Measurements from ENCODE around the gene SORL1.

- no peak for TF ChIP-seq EZH2phosphoT487 (IDR thresholded peaks at IDR 0.05; ENCODE audit: insufficient read depth, low read depth)
- TF ChIP-seq EZH2 (IDR thresholded peaks at IDR 0.05; ENCODE audit: insufficient read depth, poor library complexity, severe bottlenecking) = no peak
Measured at GRCh38 chr11:121450401-121450800, 1.7 kb upstream of the SORL1 start.

Data from GM23248 (cell line).